Chondrocyte (in vitro differentiated cells): ENCODE data around the gene TXNL4A. TPM values are rescaled to one million over a fixed set of nuclear protein-coding genes. Genes with fewer than 3 reads are reported as not detected.
A peak's percentile ranks its signal among the peaks of the same experiment; 100 is the strongest.

ENCODE experiments used
- DNase-seq: peaks from one replicate; pipeline ENCODE4 v3.0.0; 2021; ENCODE audit warnings: mixed read lengths, low spot score
- H3K27ac Mint-ChIP-seq: one replicate; pipeline ENCODE4 v1.8.0; 2021; ENCODE audit warnings: mild to moderate bottlenecking, moderate library complexity, mixed read lengths; ENCODE audit not compliant: unreplicated experiment
- H3K27me3 Mint-ChIP-seq: 2 replicates; pipeline ENCODE4 v1.8.0; 2021; ENCODE audit warnings: low read depth, mixed read lengths
- H3K36me3 Mint-ChIP-seq: 2 replicates; pipeline ENCODE4 v1.8.0; 2021; ENCODE audit warnings: low read depth, mixed read lengths
- H3K4me1 Mint-ChIP-seq: 2 replicates; pipeline ENCODE4 v1.8.0; 2021; ENCODE audit warnings: low read depth, mild to moderate bottlenecking, mixed read lengths
- H3K4me3 Mint-ChIP-seq: one replicate; pipeline ENCODE4 v1.8.0; 2021; ENCODE audit warnings: mild to moderate bottlenecking, moderate library complexity, mixed read lengths; ENCODE audit not compliant: unreplicated experiment
- H3K9me3 Mint-ChIP-seq: 2 replicates; pipeline ENCODE4 v1.8.0; 2021; ENCODE audit warnings: low read depth, mixed read lengths
- CTCF ChIP-seq: fragments of 200-600 bp; sonication (generic); IDR thresholded peaks from 2 replicates; pipeline ENCODE4 v1.5.0; 2021; ENCODE audit warnings: antibody characterized with exemption, mild to moderate bottlenecking, moderate library complexity
- total RNA-seq: library from RNA; stranded (reverse); gene quantifications from 3 replicates; pipeline ENCODE4 v1.2.1, GENCODE V29; 2021

The TXNL4A gene
- total RNA-seq, 1 donor from 2014 or later = 143 TPM

- Mint-ChIP-seq H3K27ac (peak within 1 kb of the TSS; percentile 71), H3K9me3 (no peaks in the 10 kb centered on the region), H3K4me3 (peak within 1 kb of the TSS; percentile 82), H3K27me3 (no peaks in the 10 kb centered on the region), H3K4me1 (peaks cover 34% of the 10 kb centered on the region), H3K36me3 (peaks cover 2% of the 10 kb centered on the region)
- peak; percentile 52 for TF ChIP-seq CTCF
- peak; percentile 94 for DNase-seq
Observed at GRCh38 chr18:79951545-79952455, 36.6 kb downstream of the TXNL4A start, which contains the start of gene SLC66A2. TSS of gene SLC66A2 (minus strand) at chr18:79951653. CDS start at chr18:79950926, 727 bp downstream.

GRCh38 chr18:79950515-79951341 lies 37.6 kb downstream of the TXNL4A start:
- Mint-ChIP-seq H3K27ac (peak overlapping the region; percentile 71), H3K4me3 (peak overlapping the region; percentile 82), H3K36me3 (no peaks in the 10 kb centered on the region), H3K27me3 (no peaks in the 10 kb centered on the region), H3K9me3 (no peaks in the 10 kb centered on the region), H3K4me1 (peaks cover 40% of the 10 kb centered on the region)
- no peak for TF ChIP-seq CTCF
- peak; percentile 91 for DNase-seq

- Mint-ChIP-seq H3K9me3 (no peaks in the 10 kb centered on the region), H3K36me3 (no peaks in the 10 kb centered on the region), H3K27me3 (no peaks in the 10 kb centered on the region), H3K4me3 (peak overlapping the region; percentile 82), H3K27ac (peak overlapping the region; percentile 71), H3K4me1 (peaks cover 47% of the 10 kb centered on the region)
- peak; percentile 40 for DNase-seq
- no peak for TF ChIP-seq CTCF
Observed at GRCh38 chr18:79949697-79950487, 38.5 kb downstream of the TXNL4A start.

- TF ChIP-seq CTCF = no peak
- H3K4me1 Mint-ChIP-seq = peaks cover 56% of the 10 kb centered on the region
- no peak overlapping the region for H3K4me3 Mint-ChIP-seq
- no peaks in the 10 kb centered on the region for H3K36me3 Mint-ChIP-seq
- no peaks in the 10 kb centered on the region for H3K9me3 Mint-ChIP-seq
- peak; percentile 42 for DNase-seq
- H3K27me3 Mint-ChIP-seq = no peaks in the 10 kb centered on the region
- H3K27ac Mint-ChIP-seq = no peak overlapping the region
Observed at GRCh38 chr18:79948719-79949411, 39.5 kb downstream of the TXNL4A start.
